ACHN (cell line): ENCODE data around the gene MVB12B.
"Not testable (repeated sequence)": the region's sequence is repeated elsewhere in the genome, so short reads cannot be mapped to it uniquely, and the experiment has no call there.

Experiments used
- DNase-seq: peaks from one replicate; pipeline ENCODE4 v3.0.0-alpha.2; 2015
- in situ Hi-C: cut with HindIII; loops from 2 replicates; pipeline ENCODE4 v1.10.0; 2017; ENCODE audit warnings: low sequenced_read_pairs, low pct_ligation_motif_present, low pct_unique_long_range_greater_than_20kb

The MVB12B gene

GRCh38 chr9:126546036-126546435 lies 219.4 kb downstream of the MVB12B start:
- in situ Hi-C loops, result no loop called here
- no peak for DNase-seq

GRCh38 chr9:126548312-126548711 lies 221.7 kb downstream of the MVB12B start:
- DNase-seq, result no peak
- in situ Hi-C loops, result no loop called here

GRCh38 chr9:126549246-126550006 lies 222.8 kb downstream of the MVB12B start:
- in situ Hi-C loops, result no loop called here
- DNase-seq, result no peak

- in situ Hi-C loops, result no loop called here
- no peak for DNase-seq
Measured at GRCh38 chr9:126550891-126551351, 224.3 kb downstream of the MVB12B start.

- DNase-seq, result no peak
- in situ Hi-C loops, result no loop called here
Measured at GRCh38 chr9:126551812-126552211, 225.2 kb downstream of the MVB12B start.

- in situ Hi-C loops, result no loop called here
- no peak for DNase-seq
Measured at GRCh38 chr9:126554292-126554691, 227.7 kb downstream of the MVB12B start.

GRCh38 chr9:126555421-126555820 lies 228.8 kb downstream of the MVB12B start:
- in situ Hi-C loops, DNase-seq: not testable (repeated sequence)
